K562 (cell line): ENCODE data around the gene SIGLEC5. TPM values are rescaled to one million over a fixed set of nuclear protein-coding genes. Genes with fewer than 3 reads are reported as not detected.

Source experiments
- C11orf30 ChIP-seq: fragments of 450-650 bp; IDR thresholded peaks from 2 replicates; pipeline ENCODE4 v1.6.1; 2016; ENCODE audit warnings: low read depth, mild to moderate bottlenecking
- GATAD2B ChIP-seq: fragments of 450-650 bp; IDR thresholded peaks from 2 replicates; pipeline ENCODE4 v1.6.1; 2017; ENCODE audit warnings: mild to moderate bottlenecking, borderline replicate concordance
- HLTF ChIP-seq: fragments of 450-650 bp; IDR thresholded peaks from 2 replicates; pipeline ENCODE4 v1.6.1; 2016
- HNRNPLL ChIP-seq: fragments of 200-400 bp; formaldehyde crosslinking; IDR thresholded peaks from 2 replicates; pipeline ENCODE4 v1.6.1; 2017; ENCODE audit warnings: low read length, low read depth, mild to moderate bottlenecking; ENCODE audit not compliant: poor library complexity, severe bottlenecking
- MIER1 ChIP-seq: fragments of 450-650 bp; IDR thresholded peaks from 2 replicates; pipeline ENCODE4 v1.6.1; 2016; ENCODE audit warnings: antibody characterized with exemption, mild to moderate bottlenecking, low read depth
- NBN ChIP-seq: fragments of 450-650 bp; IDR thresholded peaks from 2 replicates; pipeline ENCODE4 v1.6.1; 2016; ENCODE audit warnings: low read depth, mild to moderate bottlenecking
- NONO ChIP-seq, 2 experiments: fragments of 200-400 bp in 1 of 2; fragments of 450-650 bp in 1 of 2; formaldehyde crosslinking in 1 of 2; IDR thresholded peaks; 2 replicates each; pipeline ENCODE4 v1.6.1; 2017; ENCODE audit warnings: low read depth in 2 of 2, mild to moderate bottlenecking in 2 of 2, moderate library complexity in 2 of 2, low read length in 1 of 2
- PCBP1 ChIP-seq: fragments of 200-400 bp; formaldehyde crosslinking; IDR thresholded peaks from 2 replicates; pipeline ENCODE4 v1.6.1; 2018; ENCODE audit warnings: mild to moderate bottlenecking, low read depth, low read length; ENCODE audit not compliant: poor library complexity, severe bottlenecking
- PHB ChIP-seq: fragments of 250-450 bp; sonication (Bioruptor Pico); IDR thresholded peaks from 2 replicates; pipeline ENCODE4 v1.5.0; 2021
- SMAD1 ChIP-seq: fragments of 150-350 bp; IDR thresholded peaks from 2 replicates; pipeline ENCODE4 v1.6.1; 2014; ENCODE audit warnings: low read length, low read depth; ENCODE audit not compliant: partially characterized antibody
- TAF9B ChIP-seq: fragments of 450-650 bp; IDR thresholded peaks from 2 replicates; pipeline ENCODE4 v1.6.1; 2018; ENCODE audit warnings: mild to moderate bottlenecking; ENCODE audit not compliant: partially characterized antibody
- TFAP4 ChIP-seq: sonication (generic); formaldehyde crosslinking; IDR thresholded peaks from 2 replicates; pipeline ENCODE4 v1.8.0; 2022; ENCODE audit warnings: missing genetic modification reagents, mild to moderate bottlenecking, moderate library complexity, borderline replicate concordance
- ZBTB40 ChIP-seq, 2 experiments: fragments of 450-650 bp in 1 of 2; sonication (generic) in 1 of 2; formaldehyde crosslinking in 1 of 2; IDR thresholded peaks; 2 replicates each; pipeline versions ENCODE4 v1.7.1 to v1.9.0; 2016 to 2022; ENCODE audit warnings: inconsistent platforms in 1 of 2, mild to moderate bottlenecking in 1 of 2, missing genetic modification reagents in 1 of 2
- ZNF444 ChIP-seq: fragments of 250-450 bp; sonication (Bioruptor Pico); IDR thresholded peaks from 2 replicates; pipeline ENCODE4 v1.4.0; 2020; ENCODE audit warnings: mild to moderate bottlenecking, moderate library complexity
- ZNF696 ChIP-seq: fragments of 250-450 bp; sonication (Bioruptor Pico); conservative IDR thresholded peaks from 2 replicates; pipeline ENCODE4 v1.4.0; 2020; ENCODE audit warnings: mild to moderate bottlenecking, moderate library complexity
- ZNF740 ChIP-seq, 3 experiments: fragments of 200-800 bp in 1 of 3; sonication (Bioruptor generic) in 1 of 3; sonication (generic) in 1 of 3; formaldehyde crosslinking in 1 of 3; IDR thresholded peaks; 2 replicates each; pipeline versions ENCODE4 v1.6.1 to v1.8.0; 2016 to 2022; ENCODE audit warnings: mild to moderate bottlenecking in 2 of 3, missing compliant biosample characterization in 2 of 3, missing genetic modification characterization in 2 of 3, missing genetic modification reagents in 1 of 3
- ZNF785 ChIP-seq: fragments of 250-450 bp; sonication (Bioruptor Pico); IDR thresholded peaks from 2 replicates; pipeline ENCODE4 v1.4.0; 2020; ENCODE audit warnings: mild to moderate bottlenecking
- polyA plus RNA-seq, 8 experiments: library from polyadenylated mRNA; depleted of rRNA in 4 of 8; stranded (reverse) in 5 of 8; unstranded in 3 of 8; fragments of >200 nt; fragmentation: Nextera tagmentation in 2 of 8; fragmentation: Illumina TruSeq in 1 of 8; extraction: Ambion mirVana in 2 of 8; extraction: Trizol in 1 of 8; gene quantifications; 2 replicates each; pipeline versions ENCODE4 v1.2.1 to v1.2.3, GENCODE V29; 2011 to 2014; ENCODE audit warnings: inconsistent platforms in 1 of 8, missing spikeins in 1 of 8
- total RNA-seq, 7 experiments: library from RNA; depleted of rRNA in 6 of 7; stranded (reverse); fragments of >200 nt in 6 of 7; fragmentation: Illumina TruSeq in 2 of 7; extraction: Trizol in 2 of 7; gene quantifications; 2 replicates each; pipeline versions ENCODE4 v1.2.1 to v1.2.3, GENCODE V29; 2011 to 2021; ENCODE audit warnings: low replicate concordance in 1 of 7

Gene SIGLEC5
- total and polyA plus RNA-seq, 9 of the 15 experiments (the other 6 are each of a cell fraction or from before 2014, with no cell fraction given): 0.14 TPM; not detected in 8

GRCh38 chr19:51586103-51586728 lies 44.0 kb downstream of the SIGLEC5 start (continued):
- TF ChIP-seq ZBTB40 (IDR thresholded peaks at IDR 0.05): no peak
- TF ChIP-seq ZBTB40 (CRISPR knock-in tag; IDR thresholded peaks at IDR 0.05): no peak
- TF ChIP-seq HLTF: no peak
- peak; percentile 92 for TF ChIP-seq C11orf30
- no peak for TF ChIP-seq GATAD2B
- TF ChIP-seq ZNF444: no peak
- TF ChIP-seq TFAP4 (CRISPR knock-in tag): no peak
- no peak for TF ChIP-seq HNRNPLL
- no peak for TF ChIP-seq ZNF696 (CRISPR knock-in tag)
- TF ChIP-seq ZNF740 (CRISPR knock-in tag; IDR thresholded peaks at IDR 0.05): no peak
- TF ChIP-seq ZNF740 (tag; IDR thresholded peaks at IDR 0.05): no peak
- no peak for TF ChIP-seq PHB (CRISPR knock-in tag)
- no peak for TF ChIP-seq PCBP1
- TF ChIP-seq SMAD1: no peak
- TF ChIP-seq NONO (IDR thresholded peaks at IDR 0.05; ENCODE audit: low read depth in 2 of 2, low read length in 1 of 2): no peak
- no peak for TF ChIP-seq NBN
- TF ChIP-seq MIER1: no peak
- TF ChIP-seq ZNF785 (CRISPR knock-in tag): no peak
- TF ChIP-seq TAF9B: no peak
